ENCODE measurements around the gene MCAM. TPM values are rescaled to one million over a fixed set of nuclear protein-coding genes. Genes with fewer than 3 reads are reported as not detected.

MCAM gene
- total and polyA plus RNA-seq, 10 donors: 10.3 to 612 (median 38.0) TPM

DNA sequence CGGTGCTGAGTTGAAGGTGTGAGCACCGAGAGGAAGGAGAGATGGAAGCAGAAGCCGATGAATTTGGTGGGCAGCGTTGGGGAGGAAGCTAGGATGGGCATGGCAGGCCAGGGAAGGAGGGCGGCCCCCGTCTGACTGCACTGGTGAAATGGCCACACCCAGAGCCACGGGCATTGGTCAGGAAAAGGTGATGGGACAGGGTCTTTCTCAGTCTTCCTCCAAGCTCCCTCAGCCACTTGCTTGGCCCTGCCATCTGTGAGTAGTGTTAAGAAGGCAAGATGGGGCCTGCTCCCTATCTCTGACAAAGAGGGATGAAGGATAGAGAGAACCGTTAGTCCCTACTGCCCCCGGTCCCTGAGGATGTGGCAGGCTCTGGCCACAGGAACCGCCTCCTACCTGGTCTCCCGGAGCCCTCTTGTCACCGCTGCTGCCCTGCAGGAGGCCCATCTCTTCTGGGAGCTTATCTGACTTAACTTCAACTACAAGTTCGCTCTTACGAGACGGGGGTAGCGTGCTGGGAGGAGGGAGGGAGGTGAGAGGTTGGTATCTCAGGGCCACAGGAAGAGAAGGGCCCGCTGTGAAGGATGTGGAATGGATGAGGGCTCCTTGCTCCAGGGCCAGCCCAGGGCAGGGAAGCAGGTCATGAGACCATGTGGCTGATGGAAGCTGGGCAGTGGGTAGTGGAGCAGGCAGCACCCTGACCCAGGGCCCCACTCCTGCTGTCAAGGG lies 6.8 kb downstream of the MCAM start:
- 80 to 83% (median 82%) methylated on average over 15 to 17 of the region's 17 CpGs for whole genome bisulfite sequencing, 5 donors
- intact Hi-C loops (cut with DNase I; ENCODE audit: low total_unique reads): no loop called here
- Histone ChIP-seq H3K4me3 (no peak overlapping the region), H3K27me3 (replicated peaks in 1 of 7) (peaks cover 0 to 13% (median 5%) of the 10 kb centered on the region in 7 donors), H3K36me3 (peaks cover 0 to 98% (median 17%) of the 10 kb centered on the region in 6 donors), H3K9me3 (no peaks in the 10 kb centered on the region), H3K27ac (peak overlapping the region in 2 of 8 donors; percentile 33 to 38), H3K4me1 (peaks cover 0 to 33% (median 14%) of the 10 kb centered on the region in 6 donors)
- DNase-seq: no peak
- peak in 1 of 3 donors; percentile 11 for TF ChIP-seq POLR2AphosphoS5 (IDR thresholded peaks at IDR 0.05)
- no peak for TF ChIP-seq CTCF (IDR thresholded peaks at IDR 0.05 in 8 of 11, conservative IDR thresholded peaks at IDR 0.05 in 3 of 11)
- no peak for TF ChIP-seq POLR2A (IDR thresholded peaks at IDR 0.05)

DNA sequence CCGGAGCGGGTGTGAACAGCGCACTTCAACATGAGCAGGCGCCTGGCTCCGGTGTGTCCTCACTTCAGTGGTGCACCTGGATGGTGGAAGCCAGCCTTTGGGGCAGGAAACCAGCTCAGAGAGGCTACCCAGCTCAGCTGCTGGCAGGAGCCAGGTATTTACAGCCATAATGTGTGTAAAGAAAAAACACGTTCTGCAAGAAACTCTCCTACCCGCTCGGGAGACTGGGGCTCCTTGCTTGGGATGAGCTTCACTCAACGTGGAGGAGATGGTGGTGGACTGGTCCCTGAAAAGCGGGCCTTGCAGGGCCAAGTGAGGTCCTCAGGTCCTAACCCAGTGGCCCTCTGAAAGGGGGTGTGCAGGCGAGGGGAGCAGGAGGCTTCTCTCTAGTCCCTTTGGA lies 7.5 kb downstream of the MCAM start:
- peak in 1 of 3 donors; percentile 33 for TF ChIP-seq POLR2AphosphoS5 (IDR thresholded peaks at IDR 0.05)
- no peak for TF ChIP-seq POLR2A (IDR thresholded peaks at IDR 0.05)
- TF ChIP-seq CTCF (IDR thresholded peaks at IDR 0.05 in 8 of 11, conservative IDR thresholded peaks at IDR 0.05 in 3 of 11): no peak
- 92 to 96% (median 94%) methylated on average over 11 of the region's 11 CpGs for WGBS, 5 donors
- Histone ChIP-seq H3K36me3 (peaks cover 0 to 98% (median 23%) of the 10 kb centered on the region in 6 donors), H3K4me1 (peaks cover 0 to 26% (median 8%) of the 10 kb centered on the region in 6 donors), H3K27me3 (replicated peaks in 1 of 7) (peaks cover 0 to 6% (median 0%) of the 10 kb centered on the region in 7 donors), H3K4me3 (no peak overlapping the region), H3K9me3 (no peaks in the 10 kb centered on the region), H3K27ac (no peak overlapping the region)
- intact Hi-C loops (cut with DNase I; ENCODE audit: low total_unique reads): no loop called here
- no peak for DNase-seq

DNA sequence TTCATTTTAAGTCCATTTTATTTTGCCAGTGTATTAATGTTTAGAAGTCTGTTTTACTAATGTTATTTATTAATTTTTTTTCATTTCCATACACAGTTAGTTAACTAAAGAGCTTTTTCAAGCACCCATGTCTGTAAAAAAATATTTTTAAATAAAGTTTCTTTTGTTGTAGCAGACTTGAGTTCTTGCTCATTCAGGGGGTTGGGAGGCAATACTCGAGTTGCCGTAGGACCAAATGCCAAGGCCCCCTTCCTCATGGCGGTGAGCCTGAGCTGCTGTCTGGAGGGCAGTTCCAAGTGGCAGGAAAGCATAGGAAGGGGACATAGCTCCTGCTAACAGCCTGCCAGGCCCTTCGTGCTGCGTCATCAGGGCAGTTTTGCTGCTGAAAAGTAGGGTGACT lies 9.0 kb downstream of the MCAM start:
- H3K27ac ChIP-seq: no peak overlapping the region
- no peaks in the 10 kb centered on the region for H3K27me3 ChIP-seq (replicated peaks in 1 of 7)
- intact Hi-C loops (cut with DNase I; ENCODE audit: low total_unique reads): no loop called here
- WGBS, 5 donors: 81 to 87% (median 85%) methylated on average over 5 of the region's 5 CpGs
- no peak for DNase-seq
- no peak overlapping the region for H3K4me3 ChIP-seq
- no peaks in the 10 kb centered on the region for H3K9me3 ChIP-seq
- peaks cover 0 to 26% (median 7%) of the 10 kb centered on the region in 6 donors for H3K4me1 ChIP-seq
- H3K36me3 ChIP-seq: peaks cover 4 to 100% (median 37%) of the 10 kb centered on the region in 6 donors
- TF ChIP-seq CTCF (IDR thresholded peaks at IDR 0.05 in 8 of 11, conservative IDR thresholded peaks at IDR 0.05 in 3 of 11): no peak

DNA sequence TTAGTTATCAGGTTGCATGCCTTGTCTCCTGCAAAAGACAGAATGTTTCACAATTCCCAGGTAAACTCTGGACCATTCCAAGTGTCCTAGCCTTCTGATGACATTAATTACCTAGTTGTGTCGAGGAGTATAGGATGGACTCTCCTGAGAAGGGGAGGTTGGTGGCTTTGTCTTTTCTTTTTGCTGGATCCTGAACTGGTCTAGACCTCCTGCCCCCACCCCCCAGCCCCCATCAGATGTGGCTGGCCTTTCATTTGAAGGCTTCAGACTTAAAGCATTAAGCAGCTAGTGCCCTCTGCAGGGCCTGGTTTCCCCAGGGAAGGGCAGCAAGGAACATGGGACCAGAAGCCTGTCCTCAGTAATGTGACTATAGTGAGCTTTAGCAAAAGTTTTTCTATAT lies 9.7 kb downstream of the MCAM start:
- H3K27me3 ChIP-seq (replicated peaks in 1 of 7): no peaks in the 10 kb centered on the region
- intact Hi-C loops (cut with DNase I; ENCODE audit: low total_unique reads): no loop called here
- no peaks in the 10 kb centered on the region for H3K9me3 ChIP-seq
- peak overlapping the region in 5 of 8 donors; percentile 18 to 48 (median 31) for H3K27ac ChIP-seq
- 64 to 90% (median 82%) methylated on average over 1 of the region's 1 CpG for WGBS, 5 donors
- no peak for DNase-seq
- TF ChIP-seq CTCF (IDR thresholded peaks at IDR 0.05 in 8 of 11, conservative IDR thresholded peaks at IDR 0.05 in 3 of 11) (peak in 1 of 11 experiments; percentile 6), POLR2A (IDR thresholded peaks at IDR 0.05) (no peak), POLR2AphosphoS5 (IDR thresholded peaks at IDR 0.05) (no peak)
- H3K36me3 ChIP-seq: peaks cover 5 to 100% (median 44%) of the 10 kb centered on the region in 6 donors
- H3K4me1 ChIP-seq: peaks cover 0 to 26% (median 7%) of the 10 kb centered on the region in 6 donors
- H3K4me3 ChIP-seq: no peak overlapping the region
